GM12878 (cell line): ENCODE results near the gene ARL16. TPM values are rescaled to one million over a fixed set of nuclear protein-coding genes. Genes with fewer than 3 reads are reported as not detected.

ENCODE experiments used
- ATAC-seq: fragments of 200-7000 bp; cut with Tn5 transposase; 3 replicates; pipeline ENCODE4 v1.9.1; 2020; ENCODE audit warnings: mild to moderate bottlenecking, moderate library complexity
- BruUV-seq: library from RNA; stranded (reverse); fragments of 400-500 nt; replicated peaks from 2 replicates; lab custom pipeline; 2021; lab: Mats Ljungman, UMichigan
- CTCF ChIA-PET: fragments of 300-600 bp; sonication (Branson Sonifier 250); formaldehyde crosslinking; extraction: SDS; loops from one replicate; lab custom pipeline; 2021; ENCODE audit warnings: inconsistent platforms; lab: Yijun Ruan, JAX
- POLR2A ChIA-PET: fragments of 350-600 bp; formaldehyde crosslinking; extraction: SDS; loops from one replicate; lab custom pipeline; 2021; ENCODE audit warnings: inconsistent platforms; lab: Charles Lee
- RAD21 ChIA-PET: fragments of 300-600 bp; sonication (Branson Sonifier 250); formaldehyde crosslinking; loops from one replicate; lab custom pipeline; 2023; ENCODE audit warnings: antibody characterized with exemption; ENCODE audit not compliant: unreplicated experiment; lab: Charles Lee
- SMC1A ChIA-PET: fragments of 300-600 bp; sonication (Branson Sonifier 250); formaldehyde crosslinking; loops from one replicate; lab custom pipeline; 2023; ENCODE audit not compliant: unreplicated experiment, uncharacterized antibody; lab: Charles Lee
- DNase-seq: peaks from one replicate; pipeline ENCODE4 v3.0.0-alpha.2; 2011; ENCODE audit warnings: low read depth, low spot score
- FAIRE-seq: peaks from 3 replicates; lab custom pipeline; 2011; peaks lifted over from hg19 to GRCh38; lab: Jason Lieb, UNC
- H2AFZ ChIP-seq: 2 replicates; pipeline ENCODE4 v1.6.0; 2011; ENCODE audit warnings: low read depth, low read length, control low read depth; ENCODE audit not compliant: control insufficient read depth
- H3K27ac ChIP-seq: 2 replicates; pipeline ENCODE4 v1.5.1; 2011; ENCODE audit warnings: control low read depth; ENCODE audit not compliant: control insufficient read depth, insufficient read depth
- H3K27me3 ChIP-seq, 2 experiments: replicated peaks in 1 of 2; 2 replicates each; pipeline versions ENCODE4 v1.6.0 to v1.6.1; 2011; ENCODE audit warnings: low read length in 1 of 2; ENCODE audit not compliant: control insufficient read depth in 2 of 2, insufficient read depth in 2 of 2
- H3K36me3 ChIP-seq, 2 experiments: 2 replicates each; pipeline ENCODE4 v1.5.1; 2011; ENCODE audit warnings: low read length in 1 of 2; ENCODE audit not compliant: control insufficient read depth in 2 of 2, insufficient read depth in 2 of 2
- H3K4me1 ChIP-seq: 2 replicates; pipeline ENCODE4 v1.6.1; 2011; ENCODE audit warnings: mild to moderate bottlenecking, low read length, moderate library complexity, mixed read lengths; ENCODE audit not compliant: control insufficient read depth, insufficient read depth
- H3K4me2 ChIP-seq: 2 replicates; pipeline ENCODE4 v1.6.0; 2011; ENCODE audit warnings: control low read depth; ENCODE audit not compliant: control insufficient read depth, insufficient read depth
- H3K4me3 ChIP-seq: fragments of 200-600 bp; sonication (generic); 2 replicates; pipeline ENCODE4 v1.5.1; 2016
- H3K79me2 ChIP-seq: 2 replicates; pipeline ENCODE4 v1.6.0; 2011; ENCODE audit warnings: low read length; ENCODE audit not compliant: control insufficient read depth, insufficient read depth
- H3K9ac ChIP-seq: 2 replicates; pipeline ENCODE4 v1.8.0; 2011; ENCODE audit warnings: low read length, control low read depth, mixed read lengths; ENCODE audit not compliant: control insufficient read depth, insufficient read depth
- H3K9me3 ChIP-seq: replicated peaks from 3 replicates; pipeline ENCODE4 v1.5.1; 2011; ENCODE audit warnings: mild to moderate bottlenecking, low read length; ENCODE audit not compliant: control insufficient read depth, insufficient read depth
- H4K20me1 ChIP-seq: 2 replicates; pipeline ENCODE4 v1.6.0; 2011; ENCODE audit not compliant: control insufficient read depth, insufficient read depth
- GABPA ChIP-seq: IDR thresholded peaks from 2 replicates; pipeline ENCODE4 v1.6.1; 2014; ENCODE audit warnings: antibody characterized with exemption, low read depth, mild to moderate bottlenecking, inconsistent platforms
- HDAC6 ChIP-seq: fragments of 200-600 bp; sonication (generic); IDR thresholded peaks from one replicate; pipeline ENCODE4 v1.8.0; 2017; ENCODE audit warnings: antibody characterized with exemption; ENCODE audit not compliant: unreplicated experiment
- HSF1 ChIP-seq: fragments of 150-350 bp; IDR thresholded peaks from 2 replicates; pipeline ENCODE4 v1.6.1; 2014; ENCODE audit warnings: mild to moderate bottlenecking, low read depth, low read length
- WGBS: methylation state at CpG from one replicate; pipeline ENCODE4 v1.1.6; 2016; ENCODE audit warnings: low lambda C conversion rate; ENCODE audit not compliant: insufficient replicate concordance, insufficient coverage; ENCODE audit errors: missing lambda C conversion rate; 5-methylcytosine and 5-hydroxymethylcytosine counted together
- in situ Hi-C: fragments of 300-500 bp; cut with MboI; formaldehyde crosslinking; loops from 9 replicates; pipeline ENCODE4 v1.14.3; 2018; ENCODE audit warnings: mixed read lengths
- intact Hi-C: fragments of 100-400 bp; cut with micrococcal nuclease; formaldehyde crosslinking; loops from one replicate; pipeline ENCODE4 v1.14.2; 2022; ENCODE audit not compliant: unreplicated experiment
- polyA plus RNA-seq, 11 experiments: library from polyadenylated mRNA; depleted of rRNA in 4 of 11; unstranded in 6 of 11; stranded (reverse) in 5 of 11; fragments of >200 nt; fragmentation: Nextera tagmentation in 4 of 11; fragmentation: Illumina TruSeq in 1 of 11; extraction: Ambion mirVana in 4 of 11; extraction: Trizol in 1 of 11; gene quantifications; 1 replicate in 1 of 11; 2 replicates in 10 of 11; pipeline versions ENCODE4 v1.2.1 to v1.2.3, GENCODE V29; 2011 to 2016; ENCODE audit warnings: inconsistent platforms in 2 of 11, missing spikeins in 2 of 11, low read depth in 1 of 11
- total RNA-seq, 4 experiments: library from RNA; depleted of rRNA in 3 of 4; stranded (reverse); fragments of >200 nt in 3 of 4; fragmentation: Illumina TruSeq in 1 of 4; extraction: Trizol in 1 of 4; gene quantifications; 2 replicates each; pipeline versions ENCODE4 v1.2.1 to v1.2.3, GENCODE V29; 2013 to 2021
- TF ChIP-seq, protein P1 (sequence below): IDR thresholded peaks from 2 replicates; pipeline ENCODE4 v1.6.1; 2012; ENCODE audit warnings: low read depth, low read length, improper control_type of control experiment

ARL16 gene
- total and polyA plus RNA-seq, 10 of the 15 experiments (the other 5 are each of a cell fraction or from before 2014, with no cell fraction given): 4.7 to 47.6 (median 30.9) TPM

GRCh38 chr17:81644976-81645952 is 38.3 kb downstream of the ARL16 start:
- WGBS: 63% methylated on average over 29 of the region's 29 CpGs
- ATAC-seq (no peak), FAIRE-seq (no peak), DNase-seq (no peak)
- no peaks in the 10 kb centered on the region for H3K4me1 ChIP-seq
- CTCF ChIA-PET: no interaction called here
- H3K4me2 ChIP-seq: no peak overlapping the region
- H3K27ac ChIP-seq: no peak overlapping the region
- H3K79me2 ChIP-seq: no peaks in the 10 kb centered on the region
- POLR2A ChIA-PET: interaction anchor here (0.5 to 0.6 kb wide), 2 partner anchors 22 to 202 kb away, joined by 3 read pairs; no protein-coding TSS in a partner anchor
- no peaks in the 10 kb centered on the region for H4K20me1 ChIP-seq
- intact Hi-C loops: no loop called here
- in situ Hi-C loops: no loop called here
- TF ChIP-seq GABPA (no peak), HDAC6 (no peak), HSF1 (no peak)
- TF ChIP-seq, protein P1, sequence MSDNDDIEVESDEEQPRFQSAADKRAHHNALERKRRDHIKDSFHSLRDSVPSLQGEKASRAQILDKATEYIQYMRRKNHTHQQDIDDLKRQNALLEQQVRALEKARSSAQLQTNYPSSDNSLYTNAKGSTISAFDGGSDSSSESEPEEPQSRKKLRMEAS: no peak
- no TSS peak for BruUV-seq
- H3K27me3 ChIP-seq: no peaks in the 10 kb centered on the region; a peak in 2 of 4 replicates
- H3K9me3 ChIP-seq: peaks cover 6% of the 10 kb centered on the region; the same call in 2 of the 3 replicates
- H3K36me3 ChIP-seq: no peaks in the 10 kb centered on the region
- SMC1A ChIA-PET: no interaction called here
- RAD21 ChIA-PET: no interaction called here
- no peak overlapping the region for H3K4me3 ChIP-seq
- no peak overlapping the region for H2AFZ ChIP-seq
- no peak overlapping the region for H3K9ac ChIP-seq
